Keratinocyte (primary cell): ENCODE data around the gene HSPB1. TPM values are rescaled to one million over a fixed set of nuclear protein-coding genes. Genes with fewer than 3 reads are reported as not detected.
"Not testable (repeated sequence)": the region's sequence is repeated elsewhere in the genome, so short reads cannot be mapped to it uniquely, and the experiment has no call there.

ENCODE experiments used
- DNase-seq: peaks from one replicate; pipeline ENCODE4 v3.0.0-alpha.2; 2011; ENCODE audit warnings: low read depth, missing footprints, low spot score
- FAIRE-seq: peaks from 2 replicates; lab custom pipeline; 2011; peaks lifted over from hg19 to GRCh38; lab: Jason Lieb, UNC
- H2AFZ ChIP-seq: 2 replicates; pipeline ENCODE4 v1.6.0; 2012; ENCODE audit warnings: low read length, control low read depth, inconsistent platforms; ENCODE audit not compliant: control insufficient read depth
- H3K27ac ChIP-seq: 2 replicates; pipeline ENCODE4 v1.5.1; 2011; ENCODE audit warnings: low read length; ENCODE audit not compliant: control insufficient read depth, insufficient read depth
- H3K27me3 ChIP-seq: 3 replicates; pipeline ENCODE4 v1.6.0; 2011; ENCODE audit warnings: low read length; ENCODE audit not compliant: control insufficient read depth, insufficient read depth; ENCODE audit errors: extremely low read depth
- H3K36me3 ChIP-seq, 2 experiments: 2 replicates in 1 of 2; 3 replicates in 1 of 2; pipeline ENCODE4 v1.5.1; 2011; ENCODE audit warnings: low read length in 2 of 2, mild to moderate bottlenecking in 1 of 2; ENCODE audit not compliant: control insufficient read depth in 2 of 2, insufficient read depth in 2 of 2; ENCODE audit errors: extremely low read depth in 1 of 2
- H3K4me1 ChIP-seq: 3 replicates; pipeline ENCODE4 v1.5.1; 2011; ENCODE audit warnings: low read length; ENCODE audit not compliant: control insufficient read depth, insufficient read depth; ENCODE audit errors: extremely low read depth
- H3K4me2 ChIP-seq: 3 replicates; pipeline ENCODE4 v1.6.0; 2011; ENCODE audit warnings: low read depth, low read length; ENCODE audit not compliant: control insufficient read depth, insufficient read depth; ENCODE audit errors: extremely low read depth
- H3K4me3 ChIP-seq, 3 experiments: fragments of 200-600 bp in 1 of 3; sonication (generic) in 1 of 3; 2 replicates in 2 of 3; 3 replicates in 1 of 3; pipeline ENCODE4 v1.5.1; 2011 to 2016; ENCODE audit warnings: low read length in 3 of 3, mild to moderate bottlenecking in 3 of 3, control low read depth in 2 of 3, inconsistent platforms in 1 of 3, low read depth in 1 of 3, mixed read lengths in 1 of 3, mixed run types in 1 of 3, moderate library complexity in 1 of 3; ENCODE audit not compliant: control insufficient read depth in 2 of 3, insufficient read depth in 2 of 3; ENCODE audit errors: extremely low read depth in 1 of 3
- H3K79me2 ChIP-seq: 2 replicates; pipeline ENCODE4 v1.6.0; 2012; ENCODE audit warnings: low read length; ENCODE audit not compliant: control insufficient read depth, insufficient read depth
- H3K9ac ChIP-seq: 3 replicates; pipeline ENCODE4 v1.6.0; 2011; ENCODE audit warnings: low read length; ENCODE audit not compliant: control insufficient read depth, insufficient read depth; ENCODE audit errors: extremely low read depth
- H3K9me1 ChIP-seq: 3 replicates; pipeline ENCODE4 v1.6.0; 2011; ENCODE audit warnings: low read length; ENCODE audit not compliant: control insufficient read depth, insufficient read depth; ENCODE audit errors: extremely low read depth
- H3K9me3 ChIP-seq: 2 replicates; pipeline ENCODE4 v1.5.1; 2012; ENCODE audit warnings: low read depth, low read length; ENCODE audit not compliant: control insufficient read depth
- H4K20me1 ChIP-seq: 3 replicates; pipeline ENCODE4 v1.6.0; 2011; ENCODE audit warnings: low read length; ENCODE audit not compliant: control insufficient read depth, insufficient read depth; ENCODE audit errors: extremely low read depth
- CTCF ChIP-seq, 3 experiments: IDR thresholded peaks in 1 of 3; conservative IDR thresholded peaks in 1 of 3; optimal IDR thresholded peaks in 1 of 3; 2 replicates in 2 of 3; 3 replicates in 1 of 3; pipeline versions ENCODE3 to v1.5.1; 2011; ENCODE audit warnings: low read length in 3 of 3, mild to moderate bottlenecking in 3 of 3, moderate library complexity in 2 of 3, control low read depth in 1 of 3, inconsistent platforms in 1 of 3; ENCODE audit not compliant: insufficient read depth in 2 of 3; ENCODE audit errors: extremely low read depth in 1 of 3
- EZH2 ChIP-seq: IDR thresholded peaks from one replicate; pipeline ENCODE4 v1.6.1; 2012; ENCODE audit warnings: inconsistent platforms, mild to moderate bottlenecking, low read length, moderate library complexity
- dilution Hi-C: fragments of 300-500 bp; cut with MboI; formaldehyde crosslinking; loops from one replicate; pipeline ENCODE4 v1.7.0; 2020; ENCODE audit warnings: low sequenced_read_pairs; ENCODE audit not compliant: extremely low pct_ligation_motif_present
- polyA plus RNA-seq, 5 experiments: library from polyadenylated mRNA; depleted of rRNA in 3 of 5; stranded (reverse) in 3 of 5; stranded (forward) in 1 of 5; unstranded in 1 of 5; fragments of >200 nt; gene quantifications; 1 replicate in 1 of 5; 2 replicates in 3 of 5; 3 replicates in 1 of 5; pipeline versions ENCODE4 v1.2.1 to v1.2.3, GENCODE V29; 2011 to 2012; ENCODE audit warnings: missing spikeins in 2 of 5, low read depth in 1 of 5, low replicate concordance in 1 of 5

Gene HSPB1
- polyA plus RNA-seq, 1 donor (not counting 4 experiments of a cell fraction or from before 2014, with no cell fraction given), result 460 TPM

GRCh38 chr7:76314042-76314721 lies 11.7 kb downstream of the HSPB1 start:
- Histone ChIP-seq H3K4me1 (peaks cover 29% of the 10 kb centered on the region), H4K20me1 (no peaks in the 10 kb centered on the region), H3K36me3 (no peaks in the 10 kb centered on the region), H3K79me2 (no peaks in the 10 kb centered on the region), H3K27me3 (no peaks in the 10 kb centered on the region), H3K27ac (no peak overlapping the region), H3K4me2 (peak overlapping the region; percentile 22), H3K4me3 (no peak overlapping the region), H3K9ac (no peak overlapping the region), H3K9me3 (no peaks in the 10 kb centered on the region), H3K9me1 (no peaks in the 10 kb centered on the region), H2AFZ (peak overlapping the region; percentile 49)
- dilution Hi-C loops, result no loop called here
- FAIRE-seq, result no peak
- TF ChIP-seq EZH2, result no peak
- TF ChIP-seq CTCF (optimal IDR thresholded peaks at IDR 0.05 in 1 of 3, IDR thresholded peaks at IDR 0.05 in 1 of 3, conservative IDR thresholded peaks at IDR 0.05 in 1 of 3; ENCODE audit: extremely low read depth in 1 of 3, insufficient read depth in 2 of 3, low read length in 3 of 3), result peak; percentile 100
- no peak for DNase-seq

- H3K36me3 ChIP-seq, H2AFZ ChIP-seq, H3K4me3 ChIP-seq, H3K9me3 ChIP-seq, H3K27me3 ChIP-seq, FAIRE-seq, H3K9me1 ChIP-seq, H3K9ac ChIP-seq, dilution Hi-C loops, H3K4me2 ChIP-seq, H4K20me1 ChIP-seq, DNase-seq, H3K27ac ChIP-seq, H3K79me2 ChIP-seq: not testable (repeated sequence)
- peaks cover 31% of the 10 kb centered on the region for H3K4me1 ChIP-seq
Observed at GRCh38 chr7:76314740-76315139, 12.3 kb downstream of the HSPB1 start.

DNA sequence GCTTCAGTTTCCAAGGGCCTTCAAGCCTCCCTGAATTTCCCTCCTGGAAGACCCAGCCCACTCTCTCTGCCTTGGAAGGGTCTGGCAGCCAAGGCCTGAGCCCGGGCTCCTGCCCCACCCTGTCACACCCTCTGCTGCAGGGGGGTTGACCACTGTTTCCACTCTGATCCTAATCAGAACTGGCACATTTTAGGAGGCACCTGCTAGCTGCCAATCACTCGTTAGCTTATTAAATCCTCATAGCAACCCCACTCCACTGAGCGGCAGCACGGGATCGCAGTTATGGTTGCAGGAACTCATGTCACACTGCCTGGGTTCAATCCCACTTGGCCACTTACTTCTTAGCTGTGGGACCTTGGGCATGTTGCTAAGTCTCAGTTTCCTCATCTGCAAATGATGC lies 12.9 kb downstream of the HSPB1 start:
- Histone ChIP-seq H3K9me1 (no peaks in the 10 kb centered on the region), H3K27me3 (no peaks in the 10 kb centered on the region), H3K79me2 (no peaks in the 10 kb centered on the region), H2AFZ (no peak overlapping the region), H3K27ac (no peak overlapping the region), H3K9ac (no peak overlapping the region), H3K4me2 (no peak overlapping the region), H3K9me3 (no peaks in the 10 kb centered on the region), H3K36me3 (no peaks in the 10 kb centered on the region), H3K4me1 (peaks cover 28% of the 10 kb centered on the region), H3K4me3 (no peak overlapping the region), H4K20me1 (no peaks in the 10 kb centered on the region)
- dilution Hi-C loops, result no loop called here
- DNase-seq (no peak), FAIRE-seq (no peak)
- TF ChIP-seq EZH2, result no peak
- peak in 1 of 3 experiments; percentile 35 for TF ChIP-seq CTCF (optimal IDR thresholded peaks at IDR 0.05 in 1 of 3, IDR thresholded peaks at IDR 0.05 in 1 of 3, conservative IDR thresholded peaks at IDR 0.05 in 1 of 3; ENCODE audit: extremely low read depth in 1 of 3, insufficient read depth in 2 of 3, low read length in 3 of 3)
